Testis (tissue), 3 donors: ENCODE data around the gene CEP131. TPM values are rescaled to one million over a fixed set of nuclear protein-coding genes. Genes with fewer than 3 reads are reported as not detected.

Experiments used
- DNase-seq: peaks from one replicate; pipeline ENCODE4 v3.0.0-alpha.2; 2019
- H3K27ac ChIP-seq, 2 donors: fragments of 200-600 bp; sonication (generic); one replicate each; pipeline ENCODE4 v1.5.1; 2019
- H3K27me3 ChIP-seq: fragments of 200-600 bp; sonication (generic); one replicate; pipeline ENCODE4 v1.5.1; 2019
- H3K36me3 ChIP-seq: fragments of 200-600 bp; sonication (generic); one replicate; pipeline ENCODE4 v1.5.1; 2017; ENCODE audit warnings: low read depth; ENCODE audit errors: missing control alignments
- H3K4me1 ChIP-seq: fragments of 200-600 bp; sonication (generic); one replicate; pipeline ENCODE4 v1.5.1; 2019
- H3K4me3 ChIP-seq, 2 donors: fragments of 200-600 bp; sonication (generic); one replicate each; pipeline ENCODE4 v1.5.1; 2017 to 2019
- H3K9me3 ChIP-seq: fragments of 200-600 bp; sonication (generic); one replicate; pipeline ENCODE4 v1.5.1; 2017
- POLR2A ChIP-seq: fragments of 450-650 bp; IDR thresholded peaks from one replicate; pipeline ENCODE4 v1.6.1; 2017; ENCODE audit warnings: antibody characterized with exemption, mild to moderate bottlenecking, moderate library complexity
- WGBS, 2 donors: methylation state at CpG; one replicate each; pipeline ENCODE4 v1.1.5; 2018; 5-methylcytosine and 5-hydroxymethylcytosine counted together
- intact Hi-C: fragments of 100-400 bp; cut with DNase I; formaldehyde crosslinking; loops from one replicate; pipeline ENCODE4 v1.15.1; 2023; ENCODE audit warnings: low total_unique reads
- polyA plus RNA-seq: library from polyadenylated mRNA; stranded (reverse); fragments of 350-450 nt; fragmentation: Illumina TruSeq; extraction: RNeasy Lipid Tissue Mini Kit (QIAGEN cat#74804); gene quantifications from one replicate; pipeline ENCODE4 v1.2.3, GENCODE V29; 2014; ENCODE audit warnings: low read depth, low replicate concordance; ENCODE audit not compliant: insufficient read depth
- total RNA-seq, 2 donors: library from RNA; depleted of rRNA; stranded (reverse); fragments of >200 nt; gene quantifications; one replicate each; pipeline ENCODE4 v1.2.3, GENCODE V29; 2016
- TF ChIP-seq, protein P1 (sequence below), 3 experiments: fragments of 450-650 bp in 2 of 3; fragments of 200-600 bp in 1 of 3; sonication (generic) in 1 of 3; IDR thresholded peaks; one replicate each; pipeline ENCODE4 v1.5.1; 2016 to 2019; ENCODE audit warnings: antibody characterized with exemption in 3 of 3, mild to moderate bottlenecking in 2 of 3, moderate library complexity in 1 of 3

The CEP131 gene
- total and polyA plus RNA-seq, 3 donors from 2014 or later: 28.9 to 48.7 (median 42.9) TPM

- Histone ChIP-seq H3K4me3 (no peak overlapping the region), H3K4me1 (peaks cover 19% of the 10 kb centered on the region), H3K36me3 (no peaks in the 10 kb centered on the region), H3K27ac (no peak overlapping the region), H3K27me3 (no peaks in the 10 kb centered on the region), H3K9me3 (no peaks in the 10 kb centered on the region)
- 78 to 80% methylated on average over 16 to 25 of the region's 26 CpGs for WGBS, 2 donors
- no peak for TF ChIP-seq POLR2A
- TF ChIP-seq, protein P1, sequence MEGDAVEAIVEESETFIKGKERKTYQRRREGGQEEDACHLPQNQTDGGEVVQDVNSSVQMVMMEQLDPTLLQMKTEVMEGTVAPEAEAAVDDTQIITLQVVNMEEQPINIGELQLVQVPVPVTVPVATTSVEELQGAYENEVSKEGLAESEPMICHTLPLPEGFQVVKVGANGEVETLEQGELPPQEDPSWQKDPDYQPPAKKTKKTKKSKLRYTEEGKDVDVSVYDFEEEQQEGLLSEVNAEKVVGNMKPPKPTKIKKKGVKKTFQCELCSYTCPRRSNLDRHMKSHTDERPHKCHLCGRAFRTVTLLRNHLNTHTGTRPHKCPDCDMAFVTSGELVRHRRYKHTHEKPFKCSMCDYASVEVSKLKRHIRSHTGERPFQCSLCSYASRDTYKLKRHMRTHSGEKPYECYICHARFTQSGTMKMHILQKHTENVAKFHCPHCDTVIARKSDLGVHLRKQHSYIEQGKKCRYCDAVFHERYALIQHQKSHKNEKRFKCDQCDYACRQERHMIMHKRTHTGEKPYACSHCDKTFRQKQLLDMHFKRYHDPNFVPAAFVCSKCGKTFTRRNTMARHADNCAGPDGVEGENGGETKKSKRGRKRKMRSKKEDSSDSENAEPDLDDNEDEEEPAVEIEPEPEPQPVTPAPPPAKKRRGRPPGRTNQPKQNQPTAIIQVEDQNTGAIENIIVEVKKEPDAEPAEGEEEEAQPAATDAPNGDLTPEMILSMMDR (IDR thresholded peaks at IDR 0.05): no peak
- intact Hi-C loops: no loop called here
- no peak for DNase-seq
Measured at GRCh38 chr17:81234940-81235821, 12.4 kb upstream of the CEP131 start.

DNA sequence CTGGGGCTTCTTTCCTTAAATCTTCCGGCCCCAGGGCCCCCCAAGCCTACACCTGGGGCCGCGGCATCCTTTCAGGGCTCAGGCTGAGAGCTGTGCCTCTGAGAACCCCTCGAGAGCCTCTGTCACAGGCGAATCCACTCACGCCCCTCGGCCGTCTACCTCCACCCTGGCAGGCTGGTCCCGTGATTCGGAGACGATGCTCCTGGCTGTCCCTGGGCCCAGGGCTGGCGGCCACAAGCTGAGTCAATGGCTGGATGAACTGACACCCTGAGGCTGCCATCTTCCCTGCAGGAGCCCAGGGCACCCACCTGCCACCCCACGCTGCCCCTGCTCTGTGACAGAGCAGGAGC, 11.7 kb upstream of the CEP131 start:
- intact Hi-C loops: no loop called here
- H3K27ac ChIP-seq: no peak overlapping the region
- no peaks in the 10 kb centered on the region for H3K27me3 ChIP-seq
- DNase-seq: no peak
- peaks cover 12% of the 10 kb centered on the region for H3K4me1 ChIP-seq
- TF ChIP-seq, protein P1 (IDR thresholded peaks at IDR 0.05): no peak
- TF ChIP-seq POLR2A: no peak
- H3K36me3 ChIP-seq: no peaks in the 10 kb centered on the region
- H3K9me3 ChIP-seq: no peaks in the 10 kb centered on the region
- 93% methylated on average over 10 of the region's 13 CpGs; no CpG with 5 or more reads in 1 of the 2 donors for WGBS, 2 donors
- H3K4me3 ChIP-seq: no peak overlapping the region

GRCh38 chr17:81233811-81234505, 11.2 kb upstream of the CEP131 start:
- no peak overlapping the region for H3K4me3 ChIP-seq
- no peak for DNase-seq
- TF ChIP-seq POLR2A: no peak
- TF ChIP-seq, protein P1 (IDR thresholded peaks at IDR 0.05): no peak
- H3K4me1 ChIP-seq: peaks cover 15% of the 10 kb centered on the region
- H3K9me3 ChIP-seq: no peaks in the 10 kb centered on the region
- 90 to 93% methylated on average over 7 to 21 of the region's 21 CpGs for WGBS, 2 donors
- H3K36me3 ChIP-seq: no peaks in the 10 kb centered on the region
- H3K27me3 ChIP-seq: no peaks in the 10 kb centered on the region
- intact Hi-C loops: no loop called here
- no peak overlapping the region for H3K27ac ChIP-seq

- H3K27ac ChIP-seq: no peak overlapping the region
- intact Hi-C loops: no loop called here
Measured at GRCh38 chr17:81233316-81233715, 10.6 kb upstream of the CEP131 start.

More at GRCh38 chr17:81233316-81233715, 10.6 kb upstream of the CEP131 start:
- Histone ChIP-seq H3K36me3 (no peaks in the 10 kb centered on the region), H3K4me1 (peaks cover 20% of the 10 kb centered on the region), H3K4me3 (no peak overlapping the region), H3K9me3 (no peaks in the 10 kb centered on the region), H3K27me3 (no peaks in the 10 kb centered on the region)
- TF ChIP-seq, protein P1 (IDR thresholded peaks at IDR 0.05): no peak
- no peak for TF ChIP-seq POLR2A
- DNase-seq: no peak
- WGBS, 2 donors: 86 to 91% methylated on average over 7 to 17 of the region's 17 CpGs
